H1 (cell line): ENCODE measurements around the gene SBDS. TPM values are rescaled to one million over a fixed set of nuclear protein-coding genes. Genes with fewer than 3 reads are reported as not detected.

Experiments
- CBX5 ChIP-seq: fragments of 300-800, 300-1000 bp; sonication (generic); IDR thresholded peaks from 2 replicates; pipeline ENCODE4 v1.7.1; 2016; ENCODE audit warnings: antibody characterized with exemption, low read length, low read depth
- EGR1 ChIP-seq: IDR thresholded peaks from 2 replicates; pipeline ENCODE4 v1.6.1; 2011; ENCODE audit warnings: low read depth, low read length, borderline replicate concordance
- FOSL1 ChIP-seq: IDR thresholded peaks from 2 replicates; pipeline ENCODE4 v1.6.1; 2011; ENCODE audit warnings: mild to moderate bottlenecking, low read depth, low read length, moderate library complexity; ENCODE audit not compliant: insufficient read depth
- JUND ChIP-seq: IDR thresholded peaks from 2 replicates; pipeline ENCODE4 v1.6.1; 2011; ENCODE audit warnings: mild to moderate bottlenecking, improper control_type of control experiment, low read length
- NRF1 ChIP-seq: IDR thresholded peaks from 2 replicates; pipeline ENCODE4 v1.6.1; 2011; ENCODE audit warnings: mild to moderate bottlenecking, low read depth, low read length, improper control_type of control experiment
- PHF8 ChIP-seq: fragments of 200-600 bp; sonication (generic); conservative IDR thresholded peaks from 2 replicates; pipeline ENCODE4 v1.7.1; 2012; ENCODE audit warnings: low read depth, mild to moderate bottlenecking, inconsistent platforms, low read length, moderate library complexity
- RFX5 ChIP-seq: IDR thresholded peaks from 2 replicates; pipeline ENCODE4 v1.6.1; 2011; ENCODE audit warnings: low read depth, low read length, improper control_type of control experiment, borderline replicate concordance
- SP1 ChIP-seq: IDR thresholded peaks from 2 replicates; pipeline ENCODE4 v1.6.1; 2011; ENCODE audit warnings: low read depth, low read length
- SP4 ChIP-seq: IDR thresholded peaks from 2 replicates; pipeline ENCODE4 v1.6.1; 2012; ENCODE audit warnings: low read length, inconsistent platforms
- TAF1 ChIP-seq: IDR thresholded peaks from 2 replicates; pipeline ENCODE4 v1.6.1; 2011; ENCODE audit warnings: mild to moderate bottlenecking, low read depth, low read length
- polyA plus RNA-seq, 7 experiments: library from polyadenylated mRNA; depleted of rRNA in 3 of 7; stranded (reverse) in 5 of 7; unstranded in 2 of 7; fragments of >200 nt in 5 of 7; fragments of 200-250 nt in 2 of 7; gene quantifications; 1 replicate in 5 of 7; 2 replicates in 1 of 7; 4 replicates in 1 of 7; pipeline versions ENCODE4 v1.2.1 to v1.2.3, GENCODE V29; 2011 to 2013; ENCODE audit warnings: missing spikeins in 2 of 7, mixed read lengths in 2 of 7
- total RNA-seq: library from RNA; stranded (reverse); fragmentation: NEBNext Ultra II Directional; extraction: Animal tissue kit (Norgen Biotek cat#: 25700); gene quantifications from 2 replicates; pipeline ENCODE4 v1.2.1, GENCODE V29; 2021
- TF ChIP-seq, protein P1 (sequence below): fragments of 300-600 bp; sonication (generic); IDR thresholded peaks from 2 replicates; pipeline ENCODE4 v1.7.1; 2012; ENCODE audit warnings: low read length, moderate library complexity, mild to moderate bottlenecking, inconsistent platforms; ENCODE audit not compliant: insufficient replicate concordance
- TF ChIP-seq, protein P2 (sequence below): IDR thresholded peaks from 2 replicates; pipeline ENCODE4 v1.6.1; 2011; ENCODE audit warnings: low read depth, mild to moderate bottlenecking, low read length; ENCODE audit not compliant: insufficient read depth

SBDS gene
- total and polyA plus RNA-seq, 2 of the 8 experiments (the other 6 are each of a cell fraction or from before 2014, with no cell fraction given) = 8.2 to 27.5 TPM

DNA sequence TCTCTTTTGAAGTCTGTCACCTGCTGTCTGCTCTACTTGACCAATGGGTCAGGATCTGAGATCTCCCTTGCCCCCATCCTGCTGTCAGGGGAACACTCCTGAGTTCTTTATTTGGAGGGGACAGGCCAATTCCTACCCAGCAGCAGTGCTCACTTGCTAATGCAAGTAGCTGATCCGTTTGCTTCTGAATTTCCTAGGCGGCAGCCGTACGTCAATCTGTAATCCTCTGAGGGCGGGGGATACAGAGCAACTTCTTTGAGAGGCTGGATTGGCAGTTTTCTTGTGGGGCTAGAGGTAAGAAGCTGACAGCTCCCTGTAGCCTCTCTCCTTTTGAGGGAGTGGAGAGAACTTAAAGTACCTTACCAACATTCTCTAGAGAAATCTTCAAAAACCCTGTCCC, 37.9 kb upstream of the SBDS start (continued):
- TF ChIP-seq, protein P1, sequence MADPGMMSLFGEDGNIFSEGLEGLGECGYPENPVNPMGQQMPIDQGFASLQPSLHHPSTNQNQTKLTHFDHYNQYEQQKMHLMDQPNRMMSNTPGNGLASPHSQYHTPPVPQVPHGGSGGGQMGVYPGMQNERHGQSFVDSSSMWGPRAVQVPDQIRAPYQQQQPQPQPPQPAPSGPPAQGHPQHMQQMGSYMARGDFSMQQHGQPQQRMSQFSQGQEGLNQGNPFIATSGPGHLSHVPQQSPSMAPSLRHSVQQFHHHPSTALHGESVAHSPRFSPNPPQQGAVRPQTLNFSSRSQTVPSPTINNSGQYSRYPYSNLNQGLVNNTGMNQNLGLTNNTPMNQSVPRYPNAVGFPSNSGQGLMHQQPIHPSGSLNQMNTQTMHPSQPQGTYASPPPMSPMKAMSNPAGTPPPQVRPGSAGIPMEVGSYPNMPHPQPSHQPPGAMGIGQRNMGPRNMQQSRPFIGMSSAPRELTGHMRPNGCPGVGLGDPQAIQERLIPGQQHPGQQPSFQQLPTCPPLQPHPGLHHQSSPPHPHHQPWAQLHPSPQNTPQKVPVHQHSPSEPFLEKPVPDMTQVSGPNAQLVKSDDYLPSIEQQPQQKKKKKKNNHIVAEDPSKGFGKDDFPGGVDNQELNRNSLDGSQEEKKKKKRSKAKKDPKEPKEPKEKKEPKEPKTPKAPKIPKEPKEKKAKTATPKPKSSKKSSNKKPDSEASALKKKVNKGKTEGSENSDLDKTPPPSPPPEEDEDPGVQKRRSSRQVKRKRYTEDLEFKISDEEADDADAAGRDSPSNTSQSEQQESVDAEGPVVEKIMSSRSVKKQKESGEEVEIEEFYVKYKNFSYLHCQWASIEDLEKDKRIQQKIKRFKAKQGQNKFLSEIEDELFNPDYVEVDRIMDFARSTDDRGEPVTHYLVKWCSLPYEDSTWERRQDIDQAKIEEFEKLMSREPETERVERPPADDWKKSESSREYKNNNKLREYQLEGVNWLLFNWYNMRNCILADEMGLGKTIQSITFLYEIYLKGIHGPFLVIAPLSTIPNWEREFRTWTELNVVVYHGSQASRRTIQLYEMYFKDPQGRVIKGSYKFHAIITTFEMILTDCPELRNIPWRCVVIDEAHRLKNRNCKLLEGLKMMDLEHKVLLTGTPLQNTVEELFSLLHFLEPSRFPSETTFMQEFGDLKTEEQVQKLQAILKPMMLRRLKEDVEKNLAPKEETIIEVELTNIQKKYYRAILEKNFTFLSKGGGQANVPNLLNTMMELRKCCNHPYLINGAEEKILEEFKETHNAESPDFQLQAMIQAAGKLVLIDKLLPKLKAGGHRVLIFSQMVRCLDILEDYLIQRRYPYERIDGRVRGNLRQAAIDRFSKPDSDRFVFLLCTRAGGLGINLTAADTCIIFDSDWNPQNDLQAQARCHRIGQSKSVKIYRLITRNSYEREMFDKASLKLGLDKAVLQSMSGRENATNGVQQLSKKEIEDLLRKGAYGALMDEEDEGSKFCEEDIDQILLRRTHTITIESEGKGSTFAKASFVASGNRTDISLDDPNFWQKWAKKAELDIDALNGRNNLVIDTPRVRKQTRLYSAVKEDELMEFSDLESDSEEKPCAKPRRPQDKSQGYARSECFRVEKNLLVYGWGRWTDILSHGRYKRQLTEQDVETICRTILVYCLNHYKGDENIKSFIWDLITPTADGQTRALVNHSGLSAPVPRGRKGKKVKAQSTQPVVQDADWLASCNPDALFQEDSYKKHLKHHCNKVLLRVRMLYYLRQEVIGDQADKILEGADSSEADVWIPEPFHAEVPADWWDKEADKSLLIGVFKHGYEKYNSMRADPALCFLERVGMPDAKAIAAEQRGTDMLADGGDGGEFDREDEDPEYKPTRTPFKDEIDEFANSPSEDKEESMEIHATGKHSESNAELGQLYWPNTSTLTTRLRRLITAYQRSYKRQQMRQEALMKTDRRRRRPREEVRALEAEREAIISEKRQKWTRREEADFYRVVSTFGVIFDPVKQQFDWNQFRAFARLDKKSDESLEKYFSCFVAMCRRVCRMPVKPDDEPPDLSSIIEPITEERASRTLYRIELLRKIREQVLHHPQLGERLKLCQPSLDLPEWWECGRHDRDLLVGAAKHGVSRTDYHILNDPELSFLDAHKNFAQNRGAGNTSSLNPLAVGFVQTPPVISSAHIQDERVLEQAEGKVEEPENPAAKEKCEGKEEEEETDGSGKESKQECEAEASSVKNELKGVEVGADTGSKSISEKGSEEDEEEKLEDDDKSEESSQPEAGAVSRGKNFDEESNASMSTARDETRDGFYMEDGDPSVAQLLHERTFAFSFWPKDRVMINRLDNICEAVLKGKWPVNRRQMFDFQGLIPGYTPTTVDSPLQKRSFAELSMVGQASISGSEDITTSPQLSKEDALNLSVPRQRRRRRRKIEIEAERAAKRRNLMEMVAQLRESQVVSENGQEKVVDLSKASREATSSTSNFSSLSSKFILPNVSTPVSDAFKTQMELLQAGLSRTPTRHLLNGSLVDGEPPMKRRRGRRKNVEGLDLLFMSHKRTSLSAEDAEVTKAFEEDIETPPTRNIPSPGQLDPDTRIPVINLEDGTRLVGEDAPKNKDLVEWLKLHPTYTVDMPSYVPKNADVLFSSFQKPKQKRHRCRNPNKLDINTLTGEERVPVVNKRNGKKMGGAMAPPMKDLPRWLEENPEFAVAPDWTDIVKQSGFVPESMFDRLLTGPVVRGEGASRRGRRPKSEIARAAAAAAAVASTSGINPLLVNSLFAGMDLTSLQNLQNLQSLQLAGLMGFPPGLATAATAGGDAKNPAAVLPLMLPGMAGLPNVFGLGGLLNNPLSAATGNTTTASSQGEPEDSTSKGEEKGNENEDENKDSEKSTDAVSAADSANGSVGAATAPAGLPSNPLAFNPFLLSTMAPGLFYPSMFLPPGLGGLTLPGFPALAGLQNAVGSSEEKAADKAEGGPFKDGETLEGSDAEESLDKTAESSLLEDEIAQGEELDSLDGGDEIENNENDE = no peak
- TF ChIP-seq RFX5 (no peak), FOSL1 (no peak), NRF1 (no peak), TAF1 (no peak), SP1 (no peak), PHF8 (no peak), CBX5 (no peak), EGR1 (no peak), SP4 (no peak), JUND (no peak)
- TF ChIP-seq, protein P2, sequence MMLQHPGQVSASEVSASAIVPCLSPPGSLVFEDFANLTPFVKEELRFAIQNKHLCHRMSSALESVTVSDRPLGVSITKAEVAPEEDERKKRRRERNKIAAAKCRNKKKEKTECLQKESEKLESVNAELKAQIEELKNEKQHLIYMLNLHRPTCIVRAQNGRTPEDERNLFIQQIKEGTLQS = no peak
